Measurements from ENCODE around the gene ZNF224.
"Not testable (repeated sequence)": the region's sequence is repeated elsewhere in the genome, so short reads cannot be mapped to it uniquely, and the experiment has no call there.

ZNF224 gene

DNA sequence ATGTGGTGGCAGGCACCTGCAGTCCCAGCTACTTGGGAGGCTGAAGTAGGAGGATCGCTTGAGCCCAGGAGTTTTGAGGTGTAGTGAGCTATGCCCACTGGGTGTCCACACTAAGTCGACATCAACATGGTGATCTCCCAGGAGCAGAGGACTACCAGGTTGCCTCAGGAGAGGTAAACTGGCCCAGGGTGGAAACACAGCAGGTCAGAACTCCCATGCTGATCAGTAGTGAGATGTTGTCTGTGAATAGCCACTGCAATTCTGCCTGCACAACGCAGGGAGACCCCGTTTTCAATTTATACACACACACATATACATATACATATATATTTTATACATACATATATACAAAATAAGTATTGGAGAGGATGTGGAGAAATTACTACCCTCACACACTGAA lies 2.1 kb upstream of the ZNF224 start:
- peaks cover 35% of the 10 kb centered on the region for H3K36me3 Mint-ChIP-seq (ENCODE audit: low read depth)
- no peaks in the 10 kb centered on the region for H3K9me3 Mint-ChIP-seq
- H3K27me3 Mint-ChIP-seq, result peaks cover 3% of the 10 kb centered on the region
- H3K4me1 Mint-ChIP-seq (ENCODE audit: low read depth), result peaks cover 7% of the 10 kb centered on the region
- H3K4me3 Mint-ChIP-seq, result no peak overlapping the region
- H3K27ac Mint-ChIP-seq, result no peak overlapping the region
- intact Hi-C loops (cut with micrococcal nuclease), result loop anchor here (5.0 kb wide), 2 partner anchors 40 to 90 kb away; partner anchors contain the start of genes ZNF223 and ZNF230

GRCh38 chr19:44107751-44108150 lies 13.6 kb downstream of the ZNF224 start:
- Mint-ChIP-seq H3K9me3 (peaks cover 92% of the 10 kb centered on the region), H3K4me3 (no peak overlapping the region), H3K4me1 (ENCODE audit: low read depth) (peaks cover 7% of the 10 kb centered on the region), H3K27me3 (peaks cover 3% of the 10 kb centered on the region), H3K36me3 (ENCODE audit: low read depth) (peaks cover 60% of the 10 kb centered on the region), H3K27ac (no peak overlapping the region)
- intact Hi-C loops (cut with micrococcal nuclease), result no loop called here

DNA sequence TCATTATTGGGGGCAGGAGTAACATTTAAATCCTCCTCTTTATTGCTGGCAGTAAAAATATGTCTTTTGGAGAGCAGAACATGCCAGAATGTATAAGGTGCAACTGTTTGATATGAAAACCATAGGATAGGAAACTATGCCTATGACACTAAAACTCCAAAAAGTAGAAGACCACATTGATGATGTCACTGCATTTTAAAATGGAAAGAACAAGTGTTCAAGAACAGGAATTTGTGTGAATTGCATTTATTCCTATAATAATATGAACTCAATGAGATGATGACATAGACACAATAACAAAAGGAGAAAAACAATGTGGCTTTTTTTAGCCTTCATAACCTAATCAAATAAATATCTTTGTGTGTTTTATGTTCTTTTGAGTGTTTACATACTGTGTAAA lies 15.3 kb downstream of the ZNF224 start:
- Mint-ChIP-seq H3K27me3 (peaks cover 3% of the 10 kb centered on the region), H3K36me3 (ENCODE audit: low read depth) (peaks cover 50% of the 10 kb centered on the region), H3K27ac (no peak overlapping the region), H3K9me3 (peaks cover 74% of the 10 kb centered on the region), H3K4me3 (no peak overlapping the region), H3K4me1 (ENCODE audit: low read depth) (peaks cover 13% of the 10 kb centered on the region)
- intact Hi-C loops (cut with micrococcal nuclease), result no loop called here

DNA sequence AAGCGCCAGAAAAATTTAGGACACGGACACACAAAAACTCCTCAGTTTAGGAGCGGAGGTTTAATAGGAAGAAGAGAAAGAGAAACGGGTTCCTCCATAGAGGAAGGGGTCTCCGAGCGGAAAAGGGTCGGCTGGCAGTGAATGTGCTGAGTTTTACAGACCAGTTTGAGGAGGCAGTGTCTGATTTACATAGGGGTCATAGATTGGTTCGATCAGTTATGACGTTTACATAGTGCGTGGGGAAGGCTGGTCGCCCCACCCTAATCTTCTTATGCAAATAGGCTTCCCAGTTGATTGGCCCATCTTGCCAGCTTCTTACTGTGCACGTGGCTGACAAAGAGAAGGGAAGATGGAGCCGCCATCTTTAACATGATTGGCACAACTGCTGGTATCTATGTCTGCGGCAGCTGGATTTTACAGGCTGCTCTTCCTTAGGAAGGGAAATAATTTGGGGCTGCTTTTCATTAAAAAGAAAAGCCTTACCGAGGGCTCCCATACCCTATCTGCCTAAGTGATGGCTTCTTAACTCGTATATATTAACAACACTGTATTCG lies 17.8 kb downstream of the ZNF224 start:
- H3K4me1 Mint-ChIP-seq (ENCODE audit: low read depth), result peaks cover 22% of the 10 kb centered on the region
- intact Hi-C loops (cut with micrococcal nuclease), result loop anchor here (2.0 kb wide), 2 partner anchors 39 to 193 kb away; partner anchors contain the start of genes ZNF235 and ZNF284
- H3K9me3 Mint-ChIP-seq, result peaks cover 49% of the 10 kb centered on the region
- H3K36me3 Mint-ChIP-seq (ENCODE audit: low read depth), result peaks cover 39% of the 10 kb centered on the region
- H3K4me3 Mint-ChIP-seq, result no peak overlapping the region
- peaks cover 3% of the 10 kb centered on the region for H3K27me3 Mint-ChIP-seq
- no peak overlapping the region for H3K27ac Mint-ChIP-seq

DNA sequence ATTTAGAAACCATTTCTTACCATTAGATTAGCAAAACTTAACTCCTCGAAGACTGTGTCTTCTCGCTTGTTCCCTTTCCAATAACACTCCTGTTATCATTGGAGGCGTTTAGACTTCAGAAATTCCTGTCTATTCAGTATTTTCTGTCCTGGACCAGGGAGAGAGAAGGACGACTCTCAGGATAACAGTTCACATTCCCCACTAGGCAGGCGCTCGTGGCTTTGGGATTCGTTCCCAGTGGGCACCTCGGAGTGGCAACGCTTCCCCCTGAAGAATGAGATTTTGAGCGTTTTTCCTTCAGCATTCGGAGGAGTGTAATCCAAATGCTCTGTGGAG lies 18.6 kb downstream of the ZNF224 start:
- peaks cover 31% of the 10 kb centered on the region for H3K36me3 Mint-ChIP-seq (ENCODE audit: low read depth)
- intact Hi-C loops (cut with micrococcal nuclease), result loop anchor here (1.0 to 2.0 kb wide), 8 partner anchors 18 to 192 kb away; partner anchors contain the start of genes ZNF155, ZNF224, ZNF230 and ZNF234

GRCh38 chr19:44113138-44113783 lies 19.1 kb downstream of the ZNF224 start, which contains the start of gene ZNF225:
ZNF225 (plus strand) TSS chr19:44113399; CDS start chr19:44115828, 2,429 bp downstream.
- H3K27ac Mint-ChIP-seq, result peak within 1 kb of the TSS; percentile 95
- peaks cover 3% of the 10 kb centered on the region for H3K27me3 Mint-ChIP-seq
- peaks cover 26% of the 10 kb centered on the region for H3K36me3 Mint-ChIP-seq (ENCODE audit: low read depth)

More for the DNA sequence above, 18.6 kb downstream of the ZNF224 start:
- Mint-ChIP-seq H3K4me3 (peak overlapping the region; percentile 95), H3K9me3 (peaks cover 41% of the 10 kb centered on the region), H3K4me1 (ENCODE audit: low read depth) (peaks cover 22% of the 10 kb centered on the region), H3K27me3 (peaks cover 3% of the 10 kb centered on the region), H3K27ac (peak overlapping the region; percentile 95)

GRCh38 chr19:44113784-44114390 lies 19.7 kb downstream of the ZNF224 start:
- Mint-ChIP-seq H3K4me3 (peak overlapping the region; percentile 95), H3K27me3 (peaks cover 3% of the 10 kb centered on the region), H3K4me1 (ENCODE audit: low read depth) (peaks cover 22% of the 10 kb centered on the region), H3K27ac (peak overlapping the region; percentile 95), H3K36me3 (ENCODE audit: low read depth) (peaks cover 26% of the 10 kb centered on the region), H3K9me3 (peaks cover 35% of the 10 kb centered on the region)
- intact Hi-C loops (cut with micrococcal nuclease), result loop anchor here (1.0 to 2.0 kb wide), 8 partner anchors 20 to 191 kb away; partner anchors contain the start of genes ZNF155, ZNF224, ZNF230 and ZNF234

More at GRCh38 chr19:44113138-44113783, 19.1 kb downstream of the ZNF224 start, which contains the start of gene ZNF225:
- intact Hi-C loops (cut with micrococcal nuclease), result loop anchor here (1.0 to 2.0 kb wide), 8 partner anchors 19 to 192 kb away; partner anchors contain the start of genes ZNF155, ZNF224, ZNF230 and ZNF234
- H3K9me3 Mint-ChIP-seq, result peaks cover 36% of the 10 kb centered on the region
- peak within 1 kb of the TSS; percentile 95 for H3K4me3 Mint-ChIP-seq
- peaks cover 22% of the 10 kb centered on the region for H3K4me1 Mint-ChIP-seq (ENCODE audit: low read depth)

- peaks cover 12% of the 10 kb centered on the region for H3K9me3 Mint-ChIP-seq
- H3K4me1 Mint-ChIP-seq (ENCODE audit: low read depth); intact Hi-C loops (cut with micrococcal nuclease); H3K27ac Mint-ChIP-seq; H3K27me3 Mint-ChIP-seq; H3K36me3 Mint-ChIP-seq (ENCODE audit: low read depth); H3K4me3 Mint-ChIP-seq: not testable (repeated sequence)
These were observed 27.0 kb downstream of the ZNF224 start for GRCh38 chr19:44121162-44121561.

DNA sequence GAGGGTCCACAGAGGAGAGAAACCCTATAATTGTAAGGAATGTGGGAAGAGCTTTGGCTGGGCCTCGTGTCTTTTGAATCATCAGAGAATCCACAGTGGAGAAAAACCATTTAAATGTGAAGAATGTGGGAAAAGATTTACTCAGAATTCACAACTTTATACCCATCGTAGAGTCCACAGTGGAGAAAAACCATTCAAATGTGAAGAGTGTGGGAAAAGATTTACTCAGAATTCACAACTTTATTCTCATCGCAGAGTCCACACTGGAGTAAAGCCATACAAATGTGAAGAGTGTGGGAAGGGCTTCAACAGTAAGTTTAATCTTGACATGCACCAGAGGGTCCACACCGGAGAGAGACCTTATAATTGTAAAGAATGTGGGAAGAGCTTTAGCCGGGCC lies 37.8 kb downstream of the ZNF224 start:
- intact Hi-C loops (cut with micrococcal nuclease), result no loop called here

DNA sequence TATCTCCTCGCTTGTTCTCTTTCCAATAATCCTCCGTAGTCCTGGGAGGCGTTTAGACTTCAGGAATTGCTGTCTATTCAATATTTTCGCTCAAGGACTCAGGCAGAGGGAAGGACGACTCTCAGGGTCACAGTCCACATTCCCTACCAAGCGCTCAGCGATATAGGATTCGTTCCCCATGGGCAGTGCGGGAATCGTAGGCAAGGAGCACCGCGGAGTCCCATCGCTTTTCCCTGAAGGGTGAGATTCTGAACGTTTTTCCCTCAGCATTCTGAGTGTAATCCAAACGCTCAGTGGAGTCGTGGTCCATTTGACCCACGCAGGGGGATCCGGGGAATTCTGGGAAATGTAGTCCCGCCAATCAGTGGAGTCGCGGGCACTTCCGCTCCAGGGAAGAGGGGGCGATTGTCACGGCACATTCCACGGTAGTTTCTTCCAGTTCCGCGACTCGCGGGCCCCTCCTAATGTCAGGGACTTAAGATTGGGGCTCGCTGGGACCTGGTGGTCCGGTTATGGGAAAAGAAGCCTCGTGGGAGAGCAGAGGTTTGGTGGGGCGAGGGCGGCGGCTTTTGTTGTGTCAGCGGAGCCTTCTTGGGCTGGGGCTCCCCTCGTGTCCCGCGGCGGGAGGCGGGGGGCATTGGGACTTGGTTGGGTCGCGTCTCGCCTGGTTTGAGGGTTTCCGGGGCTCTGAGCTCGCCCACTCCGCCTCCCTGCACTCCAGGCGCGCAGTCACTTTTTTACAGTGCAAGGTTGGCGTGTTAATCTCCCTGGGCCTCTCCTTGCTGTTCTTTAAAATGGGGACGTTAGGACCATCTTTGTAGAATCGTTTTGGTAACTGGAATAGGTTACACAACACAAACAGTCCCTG lies 47.3 kb downstream of the ZNF224 start, which contains the start of gene ZNF234:
Gene ZNF234, plus strand, starts transcription at position 364 of the 868 bp plus-strand sequence. CDS start 3,079 bp downstream, outside the sequence.
- H3K9me3 Mint-ChIP-seq, result peaks cover 15% of the 10 kb centered on the region
- H3K4me1 Mint-ChIP-seq (ENCODE audit: low read depth), result peaks cover 17% of the 10 kb centered on the region
- H3K27me3 Mint-ChIP-seq, result peaks cover 3% of the 10 kb centered on the region
- H3K36me3 Mint-ChIP-seq (ENCODE audit: low read depth), result peaks cover 40% of the 10 kb centered on the region
- H3K27ac Mint-ChIP-seq, result peak within 1 kb of the TSS; percentile 98
- intact Hi-C loops (cut with micrococcal nuclease), result loop anchor here (1.0 to 2.0 kb wide), 3 partner anchors 23 to 71 kb away; partner anchors contain the start of genes ZNF225 and ZNF227
- peak within 1 kb of the TSS; percentile 98 for H3K4me3 Mint-ChIP-seq

More for the DNA sequence above, 37.8 kb downstream of the ZNF224 start:
- Mint-ChIP-seq H3K27me3 (no peaks in the 10 kb centered on the region), H3K27ac (no peak overlapping the region), H3K4me3 (no peak overlapping the region), H3K9me3 (peaks cover 17% of the 10 kb centered on the region), H3K4me1 (ENCODE audit: low read depth) (no peaks in the 10 kb centered on the region), H3K36me3 (ENCODE audit: low read depth) (no peaks in the 10 kb centered on the region)

GRCh38 chr19:44142059-44142433 lies 47.9 kb downstream of the ZNF224 start:
- H3K4me3 Mint-ChIP-seq, result peak overlapping the region; percentile 98
- intact Hi-C loops (cut with micrococcal nuclease), result no loop called here

DNA sequence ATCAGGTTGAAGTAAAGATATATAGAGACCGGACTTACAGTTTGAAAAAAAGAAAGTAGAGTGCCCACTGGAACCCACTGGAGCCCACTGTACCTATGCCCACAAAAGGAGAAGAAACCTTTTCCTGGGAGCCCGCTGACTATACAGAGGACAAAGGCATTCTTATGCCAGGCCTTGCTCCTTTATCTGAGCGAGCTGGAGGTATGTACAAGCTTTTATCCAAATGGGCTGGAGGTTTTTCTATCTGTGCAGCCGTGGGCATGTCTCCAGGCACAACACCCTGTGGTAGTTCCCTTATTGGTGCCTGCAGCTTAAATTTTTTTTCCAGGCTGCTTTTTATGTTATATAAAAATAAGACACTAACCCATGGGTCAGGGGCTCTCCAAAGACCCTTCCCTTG lies 55.6 kb downstream of the ZNF224 start:
- Mint-ChIP-seq H3K4me3 (no peak overlapping the region), H3K27ac (no peak overlapping the region), H3K9me3 (peaks cover 37% of the 10 kb centered on the region), H3K27me3 (no peaks in the 10 kb centered on the region), H3K4me1 (ENCODE audit: low read depth) (no peaks in the 10 kb centered on the region), H3K36me3 (ENCODE audit: low read depth) (peaks cover 99% of the 10 kb centered on the region)
- intact Hi-C loops (cut with micrococcal nuclease), result no loop called here

More at GRCh38 chr19:44142059-44142433, 47.9 kb downstream of the ZNF224 start:
- peaks cover 46% of the 10 kb centered on the region for H3K36me3 Mint-ChIP-seq (ENCODE audit: low read depth)
- H3K27ac Mint-ChIP-seq, result peak overlapping the region; percentile 98
- H3K4me1 Mint-ChIP-seq (ENCODE audit: low read depth), result peaks cover 17% of the 10 kb centered on the region
- peaks cover 3% of the 10 kb centered on the region for H3K27me3 Mint-ChIP-seq
- H3K9me3 Mint-ChIP-seq, result peaks cover 8% of the 10 kb centered on the region

GRCh38 chr19:44151491-44151890 lies 57.3 kb downstream of the ZNF224 start:
- intact Hi-C loops (cut with micrococcal nuclease), result no loop called here
- Mint-ChIP-seq H3K36me3 (ENCODE audit: low read depth) (peaks cover 96% of the 10 kb centered on the region), H3K27ac (no peak overlapping the region), H3K4me3 (no peak overlapping the region), H3K27me3 (no peaks in the 10 kb centered on the region), H3K9me3 (peaks cover 46% of the 10 kb centered on the region), H3K4me1 (ENCODE audit: low read depth) (no peaks in the 10 kb centered on the region)

Data from dendritic cell treated with granulocyte-macrophage colony-stimulating factor and Interleukin-4, amounts not matched to agents 40 ng/mL and 50 ng/mL, for 4 days (primary cell).